Measurements from ENCODE around the gene STAC3. TPM values are rescaled to one million over a fixed set of nuclear protein-coding genes. Genes with fewer than 3 reads are reported as not detected.
A peak's percentile ranks its signal among the peaks of the same experiment; 100 is the strongest.

Gene STAC3
- total RNA-seq, 1 experiment from 2014 or later = 3.3 TPM

GRCh38 chr12:57221169-57221917, 29.6 kb downstream of the STAC3 start (continued):
- no peak for TF ChIP-seq USF2 (CRISPR knock-in tag; IDR thresholded peaks at IDR 0.05)
- TF ChIP-seq ATF1 (CRISPR knock-in tag; IDR thresholded peaks at IDR 0.05) = no peak

GRCh38 chr12:57220770-57221168, 30.2 kb downstream of the STAC3 start:
- H3K4me1 Mint-ChIP-seq = peaks cover 53% of the 10 kb centered on the region
- peaks cover 92% of the 10 kb centered on the region for H3K27me3 Mint-ChIP-seq (ENCODE audit: low read depth)
- peak overlapping the region; percentile 51 for H3K4me3 Mint-ChIP-seq
- POLR2A ChIA-PET = interaction anchor here (7.6 kb wide), 1 partner anchor 19 kb away, joined by 97 read pairs; a partner anchor contains a TSS
- CTCF ChIA-PET = interaction anchor here (1.1 to 10.4 kb wide), 3 partner anchors 9 to 238 kb away, joined by 3 to 660 read pairs (median 8); partner anchors contain the start of genes GLI1, SHMT2 and STAC3
- H3K9me3 Mint-ChIP-seq = no peaks in the 10 kb centered on the region
- TF ChIP-seq ATF6 (CRISPR knock-in tag; IDR thresholded peaks at IDR 0.05) = no peak
- no peak for TF ChIP-seq ZNF512 (CRISPR knock-in tag; IDR thresholded peaks at IDR 0.05; ENCODE audit: borderline replicate concordance)
- no peak for TF ChIP-seq ZNF423 (CRISPR knock-in tag; IDR thresholded peaks at IDR 0.05)
- H3K36me3 Mint-ChIP-seq = no peaks in the 10 kb centered on the region
- DNase-seq (ENCODE audit: low spot score) = no peak
- H3K27ac Mint-ChIP-seq = no peak overlapping the region
- no peak for ATAC-seq

GRCh38 chr12:57219993-57220754, 30.8 kb downstream of the STAC3 start:
- no peaks in the 10 kb centered on the region for H3K9me3 Mint-ChIP-seq
- H3K36me3 Mint-ChIP-seq = no peaks in the 10 kb centered on the region
- DNase-seq (ENCODE audit: low spot score) (no peak), ATAC-seq (no peak)
- H3K4me1 Mint-ChIP-seq = peaks cover 55% of the 10 kb centered on the region
- POLR2A ChIA-PET = interaction anchor here (0.9 to 1.3 kb wide), 2 partner anchors 9 to 10 kb away, joined by 3 to 5 read pairs; partner anchors contain the start of gene SHMT2
- TF ChIP-seq PRDM15 (CRISPR knock-in tag; IDR thresholded peaks at IDR 0.05) = no peak
- TF ChIP-seq ELF4 (CRISPR knock-in tag; IDR thresholded peaks at IDR 0.05; ENCODE audit: low read depth) = no peak
- TF ChIP-seq E2F1 (CRISPR knock-in tag; IDR thresholded peaks at IDR 0.05) = no peak
- no peak for TF ChIP-seq ZNF121 (CRISPR knock-in tag; IDR thresholded peaks at IDR 0.05)
- no peak for TF ChIP-seq ARID4B (CRISPR knock-in tag; IDR thresholded peaks at IDR 0.05; ENCODE audit: borderline replicate concordance)
- H3K27ac Mint-ChIP-seq = no peak overlapping the region
- CTCF ChIA-PET = interaction anchor here (0.7 to 1.8 kb wide), 7 partner anchors 9 to 37 kb away, joined by 3 to 22 read pairs (median 4); partner anchors contain the start of gene SHMT2
- peak overlapping the region; percentile 62 for H3K4me3 Mint-ChIP-seq
- peaks cover 92% of the 10 kb centered on the region for H3K27me3 Mint-ChIP-seq (ENCODE audit: low read depth)
